Measurements from ENCODE around the gene SAC3D1. TPM values are rescaled to one million over a fixed set of nuclear protein-coding genes. Genes with fewer than 3 reads are reported as not detected.
A peak's percentile ranks its signal among the peaks of the same experiment; 100 is the strongest.

SAC3D1 gene
- 1 to 10 TPM; 5.4 to 6.8 TPM for total RNA-seq

- no peak for TF ChIP-seq CTCF (IDR thresholded peaks at IDR 0.05)
- DNase-seq (ENCODE audit: low spot score): peak; percentile 85
- Histone ChIP-seq H3K9me3 (no peaks in the 10 kb centered on the region), H3K4me1 (peaks cover 0 to 38% of the 10 kb centered on the region in 2 donors), H3K36me3 (peaks cover 20% of the 10 kb centered on the region), H3K27me3 (no peaks in the 10 kb centered on the region), H3K4me3 (peak within 1 kb of the TSS; percentile 70 to 74), H3K27ac (peak within 1 kb of the TSS; percentile 87 to 89)
Measured at GRCh38 chr11:65040847-65041622, at the start of gene SAC3D1. TSS of gene SAC3D1 (plus strand) at chr11:65041210. CDS start at chr11:65041293, 83 bp downstream.

- Histone ChIP-seq H3K4me1 (peaks cover 0 to 26% of the 10 kb centered on the region in 2 donors), H3K36me3 (no peaks in the 10 kb centered on the region), H3K27ac (no peak overlapping the region), H3K4me3 (no peak overlapping the region), H3K27me3 (no peaks in the 10 kb centered on the region), H3K9me3 (no peaks in the 10 kb centered on the region)
- no peak for TF ChIP-seq CTCF (IDR thresholded peaks at IDR 0.05)
- DNase-seq (ENCODE audit: low spot score): no peak
Measured at GRCh38 chr11:64994318-64994717, 46.7 kb upstream of the SAC3D1 start.

GRCh38 chr11:64996327-64996709 lies 44.7 kb upstream of the SAC3D1 start:
- Histone ChIP-seq H3K4me1 (peaks cover 0 to 10% of the 10 kb centered on the region in 2 donors), H3K27ac (peak overlapping the region; percentile 48 to 54), H3K36me3 (no peaks in the 10 kb centered on the region), H3K4me3 (peak overlapping the region; percentile 27 to 45), H3K9me3 (no peaks in the 10 kb centered on the region), H3K27me3 (no peaks in the 10 kb centered on the region)
- TF ChIP-seq CTCF (IDR thresholded peaks at IDR 0.05): no peak
- DNase-seq (ENCODE audit: low spot score): no peak

- no peaks in the 10 kb centered on the region for H3K36me3 ChIP-seq
- peak within 1 kb of the TSS; percentile 27 to 45 for H3K4me3 ChIP-seq
- peak within 1 kb of the TSS; percentile 48 to 54 for H3K27ac ChIP-seq
- DNase-seq (ENCODE audit: low spot score): peak; percentile 79
- H3K4me1 ChIP-seq: peaks cover 0 to 10% of the 10 kb centered on the region in 2 donors
- no peaks in the 10 kb centered on the region for H3K27me3 ChIP-seq
- no peaks in the 10 kb centered on the region for H3K9me3 ChIP-seq
- TF ChIP-seq CTCF (IDR thresholded peaks at IDR 0.05): peak in 1 of 2 donors; percentile 40
Measured at GRCh38 chr11:64996710-64997380, 44.2 kb upstream of the SAC3D1 start, which contains the start of gene BATF2. TSS of gene BATF2 (minus strand) at chr11:64996971. CDS start at chr11:64996914, 57 bp downstream.

GRCh38 chr11:64998141-64998540 lies 42.9 kb upstream of the SAC3D1 start:
- TF ChIP-seq CTCF (IDR thresholded peaks at IDR 0.05): no peak
- Histone ChIP-seq H3K4me1 (peaks cover 0 to 10% of the 10 kb centered on the region in 2 donors), H3K36me3 (no peaks in the 10 kb centered on the region), H3K9me3 (no peaks in the 10 kb centered on the region), H3K27me3 (no peaks in the 10 kb centered on the region), H3K27ac (no peak overlapping the region), H3K4me3 (no peak overlapping the region)
- no peak for DNase-seq (ENCODE audit: low spot score)

All from right atrium auricular region (tissue), 2 donors.